Upper lobe of right lung (tissue), 1 donor: Measurements from ENCODE around the gene B3GNT9. TPM values are rescaled to one million over a fixed set of nuclear protein-coding genes. Genes with fewer than 3 reads are reported as not detected.

ENCODE experiments used
- ATAC-seq: fragments of 200-7000 bp; cut with Tn5 transposase; one replicate; pipeline ENCODE4 v1.9.1; 2020; ENCODE audit warnings: mild to moderate bottlenecking, moderate library complexity
- DNase-seq: peaks from one replicate; pipeline ENCODE4 v3.0.0-alpha.2; 2020
- H3K27ac ChIP-seq: fragments of 200-600 bp; one replicate; pipeline ENCODE4 v1.8.0; 2022
- H3K27me3 ChIP-seq: fragments of 200-600 bp; one replicate; pipeline ENCODE4 v1.8.0; 2022; ENCODE audit warnings: mild to moderate bottlenecking
- H3K36me3 ChIP-seq: fragments of 200-600 bp; one replicate; pipeline ENCODE4 v1.8.0; 2022
- H3K4me1 ChIP-seq: fragments of 200-600 bp; one replicate; pipeline ENCODE4 v1.8.0; 2022
- H3K4me3 ChIP-seq: fragments of 200-600 bp; one replicate; pipeline ENCODE4 v1.8.0; 2022; ENCODE audit warnings: mild to moderate bottlenecking
- H3K9me3 ChIP-seq: fragments of 200-600 bp; one replicate; pipeline ENCODE4 v1.8.0; 2022
- intact Hi-C: fragments of 100-400 bp; cut with DNase I; formaldehyde crosslinking; loops from one replicate; pipeline ENCODE4 v1.11.0; 2022
- total RNA-seq: library from RNA; stranded (reverse); fragmentation: NEBNext Ultra II Directional; extraction: Animal tissue kit (Norgen Biotek cat#: 25700); gene quantifications from one replicate; pipeline ENCODE4 v1.2.1, GENCODE V29; 2021
- TF ChIP-seq, protein P1 (sequence below): fragments of 200-600 bp; IDR thresholded peaks from one replicate; pipeline ENCODE4 v1.8.0; 2022; ENCODE audit warnings: antibody characterized with exemption
- donor health status: DM: no; HTN: yes; CAD: no; lungs with severe emphysema.

The B3GNT9 gene
- total RNA-seq, 1 donor from 2014 or later, result 19.3 TPM

DNA sequence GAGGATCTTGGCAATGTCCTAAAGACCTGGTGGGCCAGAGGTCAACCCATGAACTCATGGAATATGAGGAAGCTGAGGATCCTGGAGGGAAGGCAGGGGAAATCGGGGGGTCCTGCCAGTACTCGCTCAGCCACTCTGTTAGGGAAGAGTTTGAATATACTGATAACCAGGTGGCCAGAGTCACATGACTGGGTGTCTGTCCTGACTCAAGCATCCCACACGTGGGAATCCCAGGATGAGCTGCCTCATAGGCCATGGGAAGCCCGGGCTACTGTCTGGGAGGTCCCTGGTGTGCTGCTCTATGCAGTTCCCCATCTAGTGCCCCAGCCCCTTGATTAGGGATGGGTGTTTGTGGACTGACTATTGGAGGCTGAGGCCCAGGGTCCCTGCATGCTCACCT, 37.5 kb upstream of the B3GNT9 start:
- TF ChIP-seq, protein P1, sequence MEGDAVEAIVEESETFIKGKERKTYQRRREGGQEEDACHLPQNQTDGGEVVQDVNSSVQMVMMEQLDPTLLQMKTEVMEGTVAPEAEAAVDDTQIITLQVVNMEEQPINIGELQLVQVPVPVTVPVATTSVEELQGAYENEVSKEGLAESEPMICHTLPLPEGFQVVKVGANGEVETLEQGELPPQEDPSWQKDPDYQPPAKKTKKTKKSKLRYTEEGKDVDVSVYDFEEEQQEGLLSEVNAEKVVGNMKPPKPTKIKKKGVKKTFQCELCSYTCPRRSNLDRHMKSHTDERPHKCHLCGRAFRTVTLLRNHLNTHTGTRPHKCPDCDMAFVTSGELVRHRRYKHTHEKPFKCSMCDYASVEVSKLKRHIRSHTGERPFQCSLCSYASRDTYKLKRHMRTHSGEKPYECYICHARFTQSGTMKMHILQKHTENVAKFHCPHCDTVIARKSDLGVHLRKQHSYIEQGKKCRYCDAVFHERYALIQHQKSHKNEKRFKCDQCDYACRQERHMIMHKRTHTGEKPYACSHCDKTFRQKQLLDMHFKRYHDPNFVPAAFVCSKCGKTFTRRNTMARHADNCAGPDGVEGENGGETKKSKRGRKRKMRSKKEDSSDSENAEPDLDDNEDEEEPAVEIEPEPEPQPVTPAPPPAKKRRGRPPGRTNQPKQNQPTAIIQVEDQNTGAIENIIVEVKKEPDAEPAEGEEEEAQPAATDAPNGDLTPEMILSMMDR, result no peak
- intact Hi-C loops, result no loop called here
- ATAC-seq, result no peak
- Histone ChIP-seq H3K9me3 (no peaks in the 10 kb centered on the region), H3K4me3 (no peak overlapping the region), H3K36me3 (peaks cover 2% of the 10 kb centered on the region), H3K27me3 (no peaks in the 10 kb centered on the region), H3K4me1 (peaks cover 35% of the 10 kb centered on the region), H3K27ac (no peak overlapping the region)
- no peak for DNase-seq

DNA sequence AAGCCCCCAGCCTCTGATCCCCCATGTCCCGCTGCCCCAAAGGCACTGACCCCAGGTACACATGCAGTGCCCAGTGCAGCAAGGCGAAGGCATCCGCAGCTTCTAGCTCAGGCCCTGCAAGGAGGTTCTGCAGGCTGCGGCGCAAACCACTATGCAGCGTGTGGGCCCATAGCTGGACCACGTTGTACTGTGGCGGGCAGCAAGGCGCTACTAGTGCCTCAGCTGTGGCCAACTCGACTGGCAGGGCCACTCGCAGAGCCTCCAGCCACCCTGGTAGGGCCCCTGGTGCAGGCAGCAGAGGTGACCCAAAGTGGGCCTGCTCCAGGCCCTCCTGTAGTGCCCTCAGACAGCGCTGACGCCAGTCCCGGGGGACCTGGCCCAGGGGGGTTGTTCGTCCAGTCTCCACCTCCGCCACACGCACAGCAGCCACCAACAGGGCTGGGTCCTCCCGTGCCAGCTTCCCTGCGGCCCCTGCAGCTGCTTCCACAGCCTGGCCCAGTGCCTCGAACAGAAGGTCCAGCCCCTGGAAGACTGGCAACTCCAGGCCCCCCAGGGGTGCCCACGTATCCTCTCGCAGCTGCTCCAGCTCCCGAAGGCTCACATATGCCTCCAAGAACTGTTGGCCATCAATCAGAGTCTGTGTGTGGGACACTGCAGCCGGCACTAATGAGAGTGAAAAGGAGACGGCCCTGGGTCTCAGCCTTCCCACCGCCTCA, 36.5 kb upstream of the B3GNT9 start:
- peaks cover 30% of the 10 kb centered on the region for H3K4me1 ChIP-seq
- H3K27ac ChIP-seq, result no peak overlapping the region
- DNase-seq (no peak), ATAC-seq (no peak)
- H3K36me3 ChIP-seq, result no peaks in the 10 kb centered on the region
- H3K4me3 ChIP-seq, result no peak overlapping the region
- H3K9me3 ChIP-seq, result no peaks in the 10 kb centered on the region
- no peaks in the 10 kb centered on the region for H3K27me3 ChIP-seq
- TF ChIP-seq, protein P1, result no peak
- intact Hi-C loops, result no loop called here

DNA sequence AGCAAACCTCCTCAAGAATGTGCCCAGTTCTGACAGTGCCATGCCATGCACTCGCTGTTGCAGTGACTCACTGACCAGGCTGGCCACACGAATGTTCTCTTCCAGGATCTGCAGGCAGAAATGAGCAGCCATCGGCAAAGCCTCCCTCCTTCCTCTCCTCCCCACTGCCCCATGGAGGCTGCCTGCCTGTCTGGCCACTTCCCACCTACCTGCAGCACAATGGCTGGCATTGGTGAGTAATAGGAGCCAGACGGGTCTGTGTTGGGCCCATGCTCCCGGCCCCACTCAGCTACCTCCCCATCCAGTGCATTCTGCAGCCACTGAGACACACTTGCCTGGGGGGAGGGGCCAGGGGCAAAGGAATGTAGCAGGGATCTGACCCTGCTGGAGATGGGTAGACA, 35.8 kb upstream of the B3GNT9 start:
- peaks cover 27% of the 10 kb centered on the region for H3K4me1 ChIP-seq
- ATAC-seq (no peak), DNase-seq (no peak)
- H3K9me3 ChIP-seq, result no peaks in the 10 kb centered on the region
- H3K36me3 ChIP-seq, result no peaks in the 10 kb centered on the region
- TF ChIP-seq, protein P1, result no peak
- no peaks in the 10 kb centered on the region for H3K27me3 ChIP-seq
- no peak overlapping the region for H3K27ac ChIP-seq
- H3K4me3 ChIP-seq, result no peak overlapping the region
- intact Hi-C loops, result no loop called here

DNA sequence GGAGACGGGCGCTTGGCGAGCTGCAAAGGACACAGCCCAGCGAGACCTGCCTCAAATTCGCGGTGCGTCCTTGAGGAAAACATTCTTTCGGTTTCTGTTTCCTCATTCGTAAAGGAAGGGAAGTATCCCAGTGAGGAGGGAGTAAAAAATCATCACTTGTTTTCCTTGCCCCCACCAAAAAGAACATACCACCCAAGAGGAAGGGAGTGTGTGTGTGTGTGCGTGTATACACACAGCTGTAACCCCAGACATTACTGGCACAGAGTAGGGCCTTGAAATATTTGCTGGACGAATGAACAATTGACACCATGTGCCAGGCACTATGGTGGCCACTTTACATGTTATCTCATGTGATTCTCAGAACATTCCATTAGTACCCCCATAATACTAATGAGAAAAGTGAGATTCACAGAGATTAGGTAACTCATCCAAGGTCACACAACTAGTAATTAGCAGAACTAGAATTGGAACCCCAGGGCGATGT, 34.9 kb upstream of the B3GNT9 start:
- Histone ChIP-seq H3K4me3 (peak overlapping the region; percentile 79), H3K27ac (no peak overlapping the region), H3K4me1 (peaks cover 22% of the 10 kb centered on the region), H3K27me3 (no peaks in the 10 kb centered on the region), H3K9me3 (no peaks in the 10 kb centered on the region), H3K36me3 (no peaks in the 10 kb centered on the region)
- TF ChIP-seq, protein P1, result no peak
- DNase-seq (no peak), ATAC-seq (no peak)
- intact Hi-C loops, result no loop called here

DNA sequence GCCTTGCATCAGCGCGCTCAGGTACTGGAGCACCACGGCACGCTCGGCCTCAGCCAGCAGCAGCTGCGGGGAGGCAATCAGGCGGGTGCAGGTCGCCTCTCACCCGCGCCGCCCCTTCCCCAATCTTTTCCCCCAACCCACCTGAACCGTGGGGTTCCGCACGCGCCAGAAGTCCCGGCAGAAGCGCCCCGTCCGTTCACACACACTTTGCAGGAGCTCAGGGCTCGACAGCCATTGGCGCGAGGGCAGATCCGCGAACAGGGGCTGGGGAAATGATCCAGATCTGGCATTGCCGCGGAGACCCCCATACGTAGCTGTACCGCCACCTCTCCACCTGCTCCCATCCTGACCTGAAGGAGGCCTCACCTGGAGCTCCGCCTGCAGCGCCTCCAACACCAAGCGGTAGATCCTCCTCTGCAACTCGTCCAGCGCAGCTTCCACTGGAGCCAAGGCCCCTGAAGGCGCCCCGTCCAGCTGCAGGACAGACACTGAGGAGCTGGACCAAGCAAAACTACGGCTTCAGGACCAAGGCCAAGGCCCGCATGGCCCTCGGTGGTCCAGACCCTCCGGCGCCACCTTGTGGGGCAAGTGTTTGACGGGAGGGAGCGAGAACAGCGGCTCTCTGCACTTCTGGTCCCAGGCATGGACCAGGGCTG, 34.3 kb upstream of the B3GNT9 start:
- TF ChIP-seq, protein P1, result peak; percentile 85
- intact Hi-C loops, result no loop called here
- DNase-seq (peak; percentile 96), ATAC-seq (peak; percentile 74)
- peak overlapping the region; percentile 79 for H3K4me3 ChIP-seq
- H3K36me3 ChIP-seq, result no peaks in the 10 kb centered on the region
- H3K9me3 ChIP-seq, result no peaks in the 10 kb centered on the region
- peaks cover 22% of the 10 kb centered on the region for H3K4me1 ChIP-seq
- no peak overlapping the region for H3K27ac ChIP-seq
- H3K27me3 ChIP-seq, result no peaks in the 10 kb centered on the region
